Fibroblast of lung (primary cell): ENCODE results near the gene TTBK2. TPM values are rescaled to one million over a fixed set of nuclear protein-coding genes. Genes with fewer than 3 reads are reported as not detected.

Experiments used
- DNase-seq, 2 donors: peaks; one replicate each; pipeline versions ENCODE4 v3.0.0 to v3.0.0-alpha.2; 2010; ENCODE audit warnings: low read depth in 2 of 2
- H2AFZ ChIP-seq: 2 replicates; pipeline ENCODE4 v1.5.1; 2012; ENCODE audit warnings: low read length, control low read depth, inconsistent platforms
- H3K27ac ChIP-seq: 2 replicates; pipeline ENCODE4 v1.5.1; 2011; ENCODE audit warnings: low read length, control low read depth; ENCODE audit not compliant: insufficient read depth
- H3K27me3 ChIP-seq: 2 replicates; pipeline ENCODE4 v1.5.1; 2011; ENCODE audit warnings: mild to moderate bottlenecking, low read length; ENCODE audit not compliant: control insufficient read depth, insufficient read depth
- H3K36me3 ChIP-seq: 2 replicates; pipeline ENCODE4 v1.5.1; 2011; ENCODE audit warnings: low read length; ENCODE audit not compliant: control insufficient read depth, insufficient read depth
- H3K4me1 ChIP-seq: 2 replicates; pipeline ENCODE4 v1.5.1; 2011; ENCODE audit warnings: low read length; ENCODE audit not compliant: control insufficient read depth, insufficient read depth; ENCODE audit errors: extremely low read depth
- H3K4me2 ChIP-seq: 2 replicates; pipeline ENCODE4 v1.5.1; 2011; ENCODE audit warnings: low read length, control low read depth; ENCODE audit not compliant: insufficient read depth; ENCODE audit errors: extremely low read depth
- H3K4me3 ChIP-seq, 4 experiments: fragments of 200-600 bp in 1 of 4; sonication (generic) in 1 of 4; replicated peaks in 1 of 4; 2 replicates each; pipeline ENCODE4 v1.5.1; 2011 to 2016; ENCODE audit warnings: low read length in 4 of 4, low read depth in 3 of 4, mild to moderate bottlenecking in 3 of 4, control low read depth in 2 of 4, inconsistent platforms in 1 of 4, mixed read lengths in 1 of 4; ENCODE audit not compliant: insufficient read depth in 1 of 4; ENCODE audit errors: control extremely low read depth in 1 of 4
- H3K79me2 ChIP-seq: 2 replicates; pipeline ENCODE4 v1.5.1; 2012; ENCODE audit warnings: mild to moderate bottlenecking, low read length, inconsistent platforms; ENCODE audit not compliant: control insufficient read depth, insufficient read depth
- H3K9ac ChIP-seq: 2 replicates; pipeline ENCODE4 v1.5.1; 2011; ENCODE audit warnings: mild to moderate bottlenecking, low read length, control low read depth; ENCODE audit not compliant: insufficient read depth
- H3K9me3 ChIP-seq: 2 replicates; pipeline ENCODE4 v1.5.1; 2012; ENCODE audit warnings: low read depth, low read length; ENCODE audit not compliant: control insufficient read depth, insufficient read depth
- H4K20me1 ChIP-seq: 2 replicates; pipeline ENCODE4 v1.5.1; 2011; ENCODE audit warnings: low read length; ENCODE audit not compliant: control insufficient read depth, insufficient read depth; ENCODE audit errors: extremely low read depth
- CTCF ChIP-seq, 2 donors: IDR thresholded peaks in 1 of 2; conservative IDR thresholded peaks in 1 of 2; 1 replicate in 1 of 2; 2 replicates in 1 of 2; pipeline ENCODE4 v1.5.1; 2011 to 2012; ENCODE audit warnings: low read length in 2 of 2, control low read depth in 1 of 2, inconsistent platforms in 1 of 2, low read depth in 1 of 2, mild to moderate bottlenecking in 1 of 2
- EZH2 ChIP-seq: IDR thresholded peaks from 2 replicates; pipeline ENCODE4 v1.5.1; 2012; ENCODE audit warnings: low read length, control low read depth, mild to moderate bottlenecking; ENCODE audit errors: missing control alignments
- polyA plus RNA-seq, 2 donors: library from polyadenylated mRNA; depleted of rRNA in 1 of 2; stranded (reverse) in 1 of 2; unstranded in 1 of 2; fragments of >200 nt; gene quantifications; 2 replicates each; pipeline ENCODE4 v1.2.1, GENCODE V29; 2011 to 2012; ENCODE audit warnings: missing spikeins in 1 of 2
- total RNA-seq: library from RNA; depleted of rRNA; stranded (reverse); fragments of >200 nt; gene quantifications from 2 replicates; pipeline ENCODE4 v1.2.1, GENCODE V29; 2014

Gene TTBK2
- total and polyA plus RNA-seq, 2 donors (not counting 1 experiment from before 2014, with no cell fraction given): 5.6 to 16.2 TPM

DNA sequence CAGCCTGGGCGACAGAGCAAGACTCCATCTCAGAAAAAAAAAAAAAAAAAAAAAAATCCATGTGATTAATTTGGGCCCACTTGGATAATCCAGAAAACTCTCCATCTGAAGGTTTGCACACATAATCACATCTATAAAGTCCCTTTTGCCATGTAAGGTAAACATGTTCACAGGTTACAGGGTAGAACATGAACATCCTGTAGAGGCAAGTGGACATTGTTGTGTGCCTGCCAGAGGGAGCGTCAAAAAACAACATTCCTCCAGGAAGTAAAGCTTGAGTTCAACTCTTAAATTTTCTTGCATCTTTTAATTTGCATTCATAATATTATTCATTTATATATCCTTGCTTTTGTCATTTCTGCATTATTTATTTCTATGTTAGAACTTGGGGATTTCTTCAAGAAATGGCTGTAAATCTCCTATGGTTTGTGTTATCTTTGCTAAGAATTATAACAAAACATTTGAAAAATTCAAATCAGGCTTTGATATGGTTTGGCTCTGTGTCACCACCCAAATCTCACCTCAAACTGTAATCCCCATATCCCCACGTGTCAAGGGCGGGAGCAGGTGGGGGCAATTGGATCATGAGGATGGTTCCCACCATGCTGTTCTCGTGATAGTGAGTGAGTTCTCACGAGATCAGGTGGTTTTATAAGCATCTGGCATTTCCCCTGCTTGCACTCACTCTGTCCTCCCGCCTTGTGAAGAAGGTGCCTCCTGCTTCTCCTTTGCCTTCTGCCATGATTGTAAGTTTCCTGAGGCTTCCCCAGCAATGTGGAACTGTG is 11.3 kb upstream of the TTBK2 start:
- no peaks in the 10 kb centered on the region for H3K79me2 ChIP-seq
- H3K27me3 ChIP-seq: no peaks in the 10 kb centered on the region
- DNase-seq: no peak
- no peak overlapping the region for H3K27ac ChIP-seq
- H3K4me2 ChIP-seq: no peak overlapping the region
- no peaks in the 10 kb centered on the region for H3K4me1 ChIP-seq
- no peak overlapping the region for H2AFZ ChIP-seq
- H3K36me3 ChIP-seq: no peaks in the 10 kb centered on the region
- H3K9me3 ChIP-seq: no peaks in the 10 kb centered on the region
- H4K20me1 ChIP-seq: no peaks in the 10 kb centered on the region
- H3K9ac ChIP-seq: no peak overlapping the region
- H3K4me3 ChIP-seq: no peak overlapping the region
- no peak for TF ChIP-seq EZH2
- no peak for TF ChIP-seq CTCF (conservative IDR thresholded peaks at IDR 0.05 in 1 of 2, IDR thresholded peaks at IDR 0.05 in 1 of 2; ENCODE audit: low read depth in 1 of 2, low read length in 2 of 2)

DNA sequence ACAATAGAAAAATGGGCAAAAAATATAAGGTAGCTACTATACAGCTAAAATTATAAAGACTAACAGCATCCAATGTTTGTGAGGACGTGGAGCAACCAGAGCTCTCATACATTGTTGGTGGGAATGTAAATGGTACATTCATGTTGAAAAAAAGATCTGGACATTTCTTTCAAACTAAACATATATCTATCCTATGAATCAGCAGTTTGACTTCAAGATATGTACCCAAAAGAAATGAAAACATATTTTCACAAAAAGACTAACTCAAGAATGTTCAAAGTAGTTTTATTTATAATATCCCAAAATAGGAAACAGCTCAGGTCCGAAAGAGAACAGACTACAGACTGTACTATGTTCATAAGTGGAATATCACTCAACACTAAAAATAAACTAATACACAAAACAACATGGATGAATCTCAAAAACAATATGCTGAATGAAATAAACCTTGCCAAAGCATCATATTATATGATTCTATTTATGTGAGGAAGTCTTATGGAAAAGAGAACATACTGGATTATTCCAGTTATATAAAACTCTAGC is 8.8 kb upstream of the TTBK2 start:
- H2AFZ ChIP-seq: no peak overlapping the region
- H3K9ac ChIP-seq: no peak overlapping the region
- no peak for TF ChIP-seq EZH2
- TF ChIP-seq CTCF (conservative IDR thresholded peaks at IDR 0.05 in 1 of 2, IDR thresholded peaks at IDR 0.05 in 1 of 2; ENCODE audit: low read depth in 1 of 2, low read length in 2 of 2): no peak
- no peak for DNase-seq
- no peaks in the 10 kb centered on the region for H4K20me1 ChIP-seq
- no peaks in the 10 kb centered on the region for H3K4me1 ChIP-seq
- no peaks in the 10 kb centered on the region for H3K36me3 ChIP-seq
- no peaks in the 10 kb centered on the region for H3K27me3 ChIP-seq
- H3K79me2 ChIP-seq: no peaks in the 10 kb centered on the region
- no peaks in the 10 kb centered on the region for H3K9me3 ChIP-seq
- H3K4me3 ChIP-seq: no peak overlapping the region
- no peak overlapping the region for H3K27ac ChIP-seq
- H3K4me2 ChIP-seq: no peak overlapping the region

GRCh38 chr15:42921342-42921731 is 759 bp upstream of the TTBK2 start:
- Histone ChIP-seq H4K20me1 (no peaks in the 10 kb centered on the region), H2AFZ (peak overlapping the region; percentile 99), H3K36me3 (no peaks in the 10 kb centered on the region), H3K4me1 (peaks cover 2% of the 10 kb centered on the region), H3K4me2 (peak overlapping the region; percentile 82), H3K79me2 (peaks cover 9% of the 10 kb centered on the region), H3K27me3 (no peaks in the 10 kb centered on the region), H3K9me3 (no peaks in the 10 kb centered on the region), H3K4me3 (peak overlapping the region; percentile 51 to 84 (median 68)), H3K9ac (no peak overlapping the region), H3K27ac (peak overlapping the region; percentile 6)
- TF ChIP-seq EZH2 (no peak), CTCF (conservative IDR thresholded peaks at IDR 0.05 in 1 of 2, IDR thresholded peaks at IDR 0.05 in 1 of 2; ENCODE audit: low read depth in 1 of 2, low read length in 2 of 2) (no peak)
- DNase-seq: peak in 1 of 2 donors; percentile 20
